Measurements from ENCODE around the gene PKDREJ. TPM values are rescaled to one million over a fixed set of nuclear protein-coding genes. Genes with fewer than 3 reads are reported as not detected.

PKDREJ gene
- total RNA-seq, 4 donors from 2014 or later, result under 0.01 to 0.23 (median 0.10) TPM; not detected in 1

DNA sequence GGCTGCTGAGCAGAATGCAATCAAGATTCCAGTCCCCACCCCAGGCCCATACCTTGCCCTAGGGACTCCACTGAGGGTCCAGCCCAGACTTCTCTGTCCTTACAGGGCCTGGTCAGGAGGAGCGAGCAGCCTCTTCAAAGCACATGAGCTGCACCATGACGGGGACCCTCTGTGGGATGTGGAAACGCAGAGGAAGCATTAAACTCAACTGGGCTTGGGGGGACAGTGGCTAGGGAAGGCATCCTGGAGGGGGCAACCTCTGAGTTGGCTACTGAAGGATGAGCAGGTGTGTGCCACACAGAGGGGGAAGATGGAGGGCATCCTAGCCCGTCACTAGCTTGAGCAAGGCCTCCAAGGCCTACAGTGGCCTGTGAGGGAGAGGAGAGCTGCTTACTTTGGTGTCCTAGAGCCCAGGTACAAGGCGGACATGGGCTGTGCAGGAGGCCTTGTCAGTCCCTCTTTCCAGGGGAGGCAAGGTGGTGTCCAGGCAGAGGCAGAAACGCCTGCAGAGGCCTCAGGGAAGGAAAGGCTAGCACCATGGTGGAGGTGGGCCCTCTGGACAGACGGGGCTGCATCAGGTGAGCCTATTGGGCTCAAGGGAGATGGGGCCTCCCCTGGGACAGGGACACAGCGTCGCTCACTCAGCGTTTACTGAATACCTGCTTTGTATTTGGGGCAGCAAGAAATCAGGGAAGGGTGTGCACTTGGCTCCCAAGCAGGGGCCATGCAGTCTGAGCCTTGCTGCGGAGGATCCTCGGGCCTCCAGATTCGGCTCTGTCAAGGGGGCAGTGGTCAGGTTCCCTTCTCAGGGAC, 18.9 kb upstream of the PKDREJ start:
- H3K27me3 ChIP-seq, result no peaks in the 10 kb centered on the region
- no peak for ATAC-seq
- no peak overlapping the region for H3K4me3 ChIP-seq
- H3K36me3 ChIP-seq, result peaks cover 0 to 100% of the 10 kb centered on the region in 2 donors
- TF ChIP-seq EP300 (IDR thresholded peaks at IDR 0.05) (no peak), POLR2A (IDR thresholded peaks at IDR 0.05) (no peak), POLR2AphosphoS5 (IDR thresholded peaks at IDR 0.05) (no peak)
- TF ChIP-seq, protein P1, sequence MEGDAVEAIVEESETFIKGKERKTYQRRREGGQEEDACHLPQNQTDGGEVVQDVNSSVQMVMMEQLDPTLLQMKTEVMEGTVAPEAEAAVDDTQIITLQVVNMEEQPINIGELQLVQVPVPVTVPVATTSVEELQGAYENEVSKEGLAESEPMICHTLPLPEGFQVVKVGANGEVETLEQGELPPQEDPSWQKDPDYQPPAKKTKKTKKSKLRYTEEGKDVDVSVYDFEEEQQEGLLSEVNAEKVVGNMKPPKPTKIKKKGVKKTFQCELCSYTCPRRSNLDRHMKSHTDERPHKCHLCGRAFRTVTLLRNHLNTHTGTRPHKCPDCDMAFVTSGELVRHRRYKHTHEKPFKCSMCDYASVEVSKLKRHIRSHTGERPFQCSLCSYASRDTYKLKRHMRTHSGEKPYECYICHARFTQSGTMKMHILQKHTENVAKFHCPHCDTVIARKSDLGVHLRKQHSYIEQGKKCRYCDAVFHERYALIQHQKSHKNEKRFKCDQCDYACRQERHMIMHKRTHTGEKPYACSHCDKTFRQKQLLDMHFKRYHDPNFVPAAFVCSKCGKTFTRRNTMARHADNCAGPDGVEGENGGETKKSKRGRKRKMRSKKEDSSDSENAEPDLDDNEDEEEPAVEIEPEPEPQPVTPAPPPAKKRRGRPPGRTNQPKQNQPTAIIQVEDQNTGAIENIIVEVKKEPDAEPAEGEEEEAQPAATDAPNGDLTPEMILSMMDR (IDR thresholded peaks at IDR 0.05), result no peak
- WGBS, 2 donors (ENCODE audit: low coverage in 1 of 2), result 94% methylated on average over 6 of the region's 13 CpGs; no CpG with 5 or more reads in 1 of the 2 donors
- H3K27ac ChIP-seq, result no peak overlapping the region
- no peaks in the 10 kb centered on the region for H3K4me1 ChIP-seq
- no peaks in the 10 kb centered on the region for H3K9me3 ChIP-seq

DNA sequence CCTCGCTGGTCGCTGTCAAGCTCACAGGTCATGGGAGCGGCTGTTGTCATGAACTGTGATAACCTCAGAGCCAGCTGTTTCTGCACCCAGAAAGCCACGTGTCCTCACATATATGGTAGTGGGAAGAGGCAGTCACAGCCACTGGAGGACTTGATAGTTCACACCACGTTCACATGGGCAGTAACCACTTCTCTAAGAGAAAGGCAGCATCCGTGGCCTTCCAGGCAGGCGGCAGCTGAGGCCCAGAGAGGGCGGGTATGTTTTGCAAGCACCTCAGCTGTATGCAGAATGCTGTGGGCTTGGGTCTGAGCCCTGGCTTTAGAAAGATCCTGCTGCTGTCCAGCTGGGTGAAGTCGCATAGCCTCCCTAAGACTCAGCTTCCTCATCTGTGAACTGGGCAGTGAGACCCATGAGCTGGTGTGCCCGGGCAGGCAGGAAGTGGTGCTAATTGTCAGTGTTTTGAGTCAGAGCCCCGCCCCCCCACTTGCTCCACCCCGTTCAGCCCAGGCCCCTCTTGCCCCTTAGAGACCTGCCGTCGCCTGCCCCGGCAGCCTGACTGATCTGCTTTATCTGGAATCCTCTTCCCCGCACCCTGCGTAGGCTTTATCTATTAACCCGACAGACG, 18.0 kb upstream of the PKDREJ start:
- H3K4me1 ChIP-seq, result no peaks in the 10 kb centered on the region
- no peak for TF ChIP-seq POLR2AphosphoS5 (IDR thresholded peaks at IDR 0.05)
- no peak for TF ChIP-seq EP300 (IDR thresholded peaks at IDR 0.05)
- TF ChIP-seq, protein P1 (IDR thresholded peaks at IDR 0.05), result no peak
- TF ChIP-seq POLR2A (IDR thresholded peaks at IDR 0.05), result no peak
- 86 to 94% methylated on average over 1 to 6 of the region's 19 CpGs for WGBS, 2 donors (ENCODE audit: low coverage in 1 of 2)
- H3K36me3 ChIP-seq, result peaks cover 0 to 98% of the 10 kb centered on the region in 2 donors
- no peaks in the 10 kb centered on the region for H3K27me3 ChIP-seq
- no peak for ATAC-seq
- no peaks in the 10 kb centered on the region for H3K9me3 ChIP-seq
- no peak overlapping the region for H3K27ac ChIP-seq
- H3K4me3 ChIP-seq, result no peak overlapping the region

DNA sequence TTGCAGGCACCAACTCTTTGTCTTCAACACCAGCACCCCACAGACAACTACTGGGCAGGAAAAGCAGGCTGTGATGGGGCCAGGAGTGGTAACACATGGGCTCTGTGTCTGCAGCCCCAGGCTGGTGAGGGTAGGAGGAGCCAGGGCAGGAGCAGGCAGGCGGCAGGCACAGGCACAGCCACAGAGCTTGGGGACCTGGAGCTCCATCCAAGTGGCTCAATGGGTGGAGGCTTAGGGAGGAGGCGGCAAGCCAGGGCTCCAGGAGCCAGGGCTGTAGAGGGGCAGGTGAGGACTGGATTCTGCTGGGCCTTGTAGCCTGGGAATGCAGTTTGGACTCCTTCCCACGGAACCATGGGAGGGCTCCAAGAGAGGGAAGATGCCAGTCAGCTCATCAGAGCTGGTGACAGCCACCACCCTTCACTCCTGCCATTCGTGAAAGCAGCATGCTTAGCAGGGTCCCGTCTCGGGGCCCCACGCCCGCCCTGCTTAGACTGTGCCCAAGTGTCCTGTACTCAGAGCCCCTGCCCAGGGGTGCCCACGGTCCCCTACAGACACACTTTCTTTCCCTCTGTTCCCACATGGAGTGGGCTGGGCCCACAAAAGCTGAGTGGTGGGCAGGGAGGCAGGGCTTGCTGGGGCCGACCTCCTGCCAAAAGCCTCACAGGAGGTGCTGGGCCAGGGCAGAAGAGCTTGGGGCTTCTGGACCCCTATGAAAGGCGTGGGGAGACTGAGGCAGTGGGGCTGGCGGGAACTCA, 17.1 kb upstream of the PKDREJ start:
- Histone ChIP-seq H3K4me3 (no peak overlapping the region), H3K27me3 (no peaks in the 10 kb centered on the region), H3K36me3 (peaks cover 0 to 98% of the 10 kb centered on the region in 2 donors), H3K9me3 (peaks cover 0 to 4% (median 0%) of the 10 kb centered on the region in 3 donors), H3K4me1 (no peaks in the 10 kb centered on the region), H3K27ac (no peak overlapping the region)
- WGBS, 2 donors (ENCODE audit: low coverage in 1 of 2), result 93% methylated on average over 3 of the region's 12 CpGs; no CpG with 5 or more reads in 1 of the 2 donors
- no peak for ATAC-seq
- TF ChIP-seq POLR2AphosphoS5 (IDR thresholded peaks at IDR 0.05) (no peak), EP300 (IDR thresholded peaks at IDR 0.05) (no peak), POLR2A (IDR thresholded peaks at IDR 0.05) (no peak)
- TF ChIP-seq, protein P1 (IDR thresholded peaks at IDR 0.05), result no peak

DNA sequence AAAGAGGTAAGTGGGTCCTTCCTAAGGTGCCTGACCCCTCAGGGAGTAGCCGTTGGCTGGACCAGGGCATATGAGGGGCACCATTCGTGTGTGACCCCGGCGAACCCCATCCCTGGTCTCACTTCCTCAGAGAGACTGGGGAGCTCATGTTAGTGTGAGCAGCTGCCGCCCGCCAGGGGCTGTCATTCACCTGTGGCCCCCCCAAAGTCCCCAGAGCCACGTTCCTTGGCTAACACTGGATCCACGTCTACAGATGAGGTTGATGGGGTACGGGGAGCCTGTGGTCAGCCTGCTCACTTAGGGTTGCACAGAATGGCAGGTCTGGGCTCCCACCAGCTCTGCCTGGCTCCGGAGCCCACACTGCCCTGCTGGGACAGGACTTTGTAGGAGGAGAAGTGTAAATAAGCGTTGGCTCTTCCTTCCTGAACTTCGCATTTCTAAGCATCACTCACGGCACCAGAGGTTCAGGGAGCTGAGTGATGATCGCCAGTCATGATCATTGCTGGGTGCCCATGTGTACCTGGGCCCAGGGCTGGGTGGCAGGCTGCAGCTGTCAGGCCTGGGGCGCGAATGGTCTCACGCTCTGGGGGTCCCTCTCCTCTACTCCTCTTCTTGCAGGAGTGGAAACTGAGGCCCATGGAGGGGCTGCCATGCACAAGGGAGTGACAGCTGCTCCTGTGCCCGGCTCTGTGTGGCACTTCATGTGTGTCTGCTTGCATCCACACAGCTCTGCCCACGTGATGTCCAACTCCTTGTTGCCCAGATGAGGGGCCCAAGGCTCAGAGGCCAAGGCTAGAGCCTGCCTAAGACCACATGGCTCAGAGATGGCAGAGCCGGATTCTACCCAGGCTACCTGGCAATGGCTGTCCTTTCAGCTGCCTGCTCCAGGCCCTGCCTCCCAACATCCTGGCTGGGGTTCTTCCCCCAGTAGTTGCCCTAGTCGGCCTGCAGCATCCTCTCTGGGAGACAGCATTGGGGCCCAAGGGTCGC, 15.8 kb upstream of the PKDREJ start:
- WGBS, 2 donors (ENCODE audit: low coverage in 1 of 2), result 86 to 100% methylated on average over 1 to 4 of the region's 22 CpGs
- H3K4me1 ChIP-seq, result no peaks in the 10 kb centered on the region
- H3K36me3 ChIP-seq, result peaks cover 0 to 98% of the 10 kb centered on the region in 2 donors
- H3K4me3 ChIP-seq, result no peak overlapping the region
- no peak for TF ChIP-seq POLR2AphosphoS5 (IDR thresholded peaks at IDR 0.05)
- TF ChIP-seq, protein P1 (IDR thresholded peaks at IDR 0.05), result no peak
- TF ChIP-seq EP300 (IDR thresholded peaks at IDR 0.05), result no peak
- no peaks in the 10 kb centered on the region for H3K27me3 ChIP-seq
- H3K27ac ChIP-seq, result no peak overlapping the region
- peaks cover 0 to 5% (median 0%) of the 10 kb centered on the region in 3 donors for H3K9me3 ChIP-seq
- peak; percentile 5 for ATAC-seq
